ENCODE measurements around the gene SMPD3. TPM values are rescaled to one million over a fixed set of nuclear protein-coding genes. Genes with fewer than 3 reads are reported as not detected.

The SMPD3 gene
- total RNA-seq, 1 donor from 2014 or later = 5.6 TPM

GRCh38 chr16:68412061-68412460 lies 36.2 kb downstream of the SMPD3 start:
- no peak for ATAC-seq
- intact Hi-C loops (cut with DNase I) = no loop called here
- H3K9me3 ChIP-seq = no peaks in the 10 kb centered on the region
- H3K36me3 ChIP-seq = no peaks in the 10 kb centered on the region
- no peak overlapping the region for H3K4me3 ChIP-seq
- TF ChIP-seq CTCF (IDR thresholded peaks at IDR 0.05) = no peak
- DNase-seq = no peak
- peaks cover 23% of the 10 kb centered on the region for H3K4me1 ChIP-seq
- no peaks in the 10 kb centered on the region for H3K27me3 ChIP-seq
- no peak overlapping the region for H3K27ac ChIP-seq

- Histone ChIP-seq H3K27me3 (no peaks in the 10 kb centered on the region), H3K9me3 (no peaks in the 10 kb centered on the region), H3K36me3 (no peaks in the 10 kb centered on the region), H3K4me1 (peaks cover 21% of the 10 kb centered on the region), H3K27ac (no peak overlapping the region), H3K4me3 (no peak overlapping the region)
- intact Hi-C loops (cut with DNase I) = no loop called here
- no peak for TF ChIP-seq CTCF (IDR thresholded peaks at IDR 0.05)
- peak; percentile 48 for DNase-seq
- ATAC-seq = no peak
These were observed 37.2 kb downstream of the SMPD3 start for GRCh38 chr16:68411086-68411485.

- H3K9me3 ChIP-seq = no peaks in the 10 kb centered on the region
- intact Hi-C loops (cut with DNase I) = no loop called here
- H3K27ac ChIP-seq = no peak overlapping the region
- no peak for ATAC-seq
- no peaks in the 10 kb centered on the region for H3K36me3 ChIP-seq
- no peak overlapping the region for H3K4me3 ChIP-seq
- no peak for TF ChIP-seq CTCF (IDR thresholded peaks at IDR 0.05)
- DNase-seq = no peak
- peaks cover 4% of the 10 kb centered on the region for H3K4me1 ChIP-seq
- H3K27me3 ChIP-seq = no peaks in the 10 kb centered on the region
These were observed 39.3 kb downstream of the SMPD3 start for GRCh38 chr16:68408967-68409366.

GRCh38 chr16:68408428-68408827 lies 39.9 kb downstream of the SMPD3 start:
- H3K4me1 ChIP-seq = peaks cover 4% of the 10 kb centered on the region
- DNase-seq (no peak), ATAC-seq (no peak)
- no peaks in the 10 kb centered on the region for H3K27me3 ChIP-seq
- intact Hi-C loops (cut with DNase I) = no loop called here
- H3K9me3 ChIP-seq = no peaks in the 10 kb centered on the region
- TF ChIP-seq CTCF (IDR thresholded peaks at IDR 0.05) = no peak
- H3K27ac ChIP-seq = no peak overlapping the region
- H3K4me3 ChIP-seq = no peak overlapping the region
- no peaks in the 10 kb centered on the region for H3K36me3 ChIP-seq

- no peak overlapping the region for H3K4me3 ChIP-seq
- DNase-seq (no peak), ATAC-seq (no peak)
- TF ChIP-seq CTCF (IDR thresholded peaks at IDR 0.05) = no peak
- no peaks in the 10 kb centered on the region for H3K9me3 ChIP-seq
- peaks cover 4% of the 10 kb centered on the region for H3K4me1 ChIP-seq
- no peak overlapping the region for H3K27ac ChIP-seq
- no peaks in the 10 kb centered on the region for H3K27me3 ChIP-seq
- intact Hi-C loops (cut with DNase I) = no loop called here
- no peaks in the 10 kb centered on the region for H3K36me3 ChIP-seq
These were observed 41.7 kb downstream of the SMPD3 start for GRCh38 chr16:68406458-68407152.
